ENCODE data around the gene PPM1F. TPM values are rescaled to one million over a fixed set of nuclear protein-coding genes. Genes with fewer than 3 reads are reported as not detected.

The PPM1F gene
- total and polyA plus RNA-seq, 10 of the 15 experiments (the other 5 are each of a cell fraction or from before 2014, with no cell fraction given) = 0.55 to 26.3 (median 9.7) TPM

- RAD21 ChIA-PET (ENCODE audit: unreplicated experiment) = no interaction called here
- no TSS peak for BruUV-seq (replicated peaks)
- CTCF ChIA-PET = no interaction called here
- H2AFZ ChIP-seq (ENCODE audit: control insufficient read depth, low read depth, low read length) = no peak overlapping the region
- no peak overlapping the region for H3K4me2 ChIP-seq (ENCODE audit: control insufficient read depth, insufficient read depth)
- DNase-seq (ENCODE audit: low read depth, low spot score) (no peak), FAIRE-seq (no peak), ATAC-seq (no peak)
- H3K9me3 ChIP-seq (replicated peaks; ENCODE audit: control insufficient read depth, insufficient read depth, low read length) = no peaks in the 10 kb centered on the region
- H3K27ac ChIP-seq (ENCODE audit: control insufficient read depth, insufficient read depth) = no peak overlapping the region
- WGBS (ENCODE audit: insufficient coverage, insufficient replicate concordance, low lambda C conversion rate, missing lambda C conversion rate) = 87% methylated on average over 18 of the region's 21 CpGs
- H3K4me1 ChIP-seq (ENCODE audit: control insufficient read depth, insufficient read depth, low read length) = no peaks in the 10 kb centered on the region
- SMC1A ChIA-PET (ENCODE audit: uncharacterized antibody, unreplicated experiment) = no interaction called here
- in situ Hi-C loops (cut with MboI) = no loop called here
- no peak overlapping the region for H3K9ac ChIP-seq (ENCODE audit: control insufficient read depth, insufficient read depth, low read length)
- POLR2A ChIA-PET = no interaction called here
- no peaks in the 10 kb centered on the region for H3K27me3 ChIP-seq (replicated peaks in 1 of 2; ENCODE audit: control insufficient read depth in 2 of 2, insufficient read depth in 2 of 2, low read length in 1 of 2)
- intact Hi-C loops (cut with micrococcal nuclease; ENCODE audit: unreplicated experiment) = no loop called here
- no peaks in the 10 kb centered on the region for H4K20me1 ChIP-seq (ENCODE audit: control insufficient read depth, insufficient read depth)
- H3K79me2 ChIP-seq (ENCODE audit: control insufficient read depth, insufficient read depth, low read length) = no peaks in the 10 kb centered on the region
- no peaks in the 10 kb centered on the region for H3K36me3 ChIP-seq (ENCODE audit: control insufficient read depth in 2 of 2, insufficient read depth in 2 of 2, low read length in 1 of 2)
- no peak overlapping the region for H3K4me3 ChIP-seq
- TF ChIP-seq KAT2A (conservative IDR thresholded peaks at IDR 0.05; ENCODE audit: control insufficient read depth, low read depth, low read length) = no peak
- no peak for TF ChIP-seq EGR1 (IDR thresholded peaks at IDR 0.05; ENCODE audit: borderline replicate concordance in 1 of 2, low read depth in 2 of 2, low read length in 2 of 2)
- no peak for TF ChIP-seq TCF3 (IDR thresholded peaks at IDR 0.05; ENCODE audit: borderline replicate concordance, insufficient read depth, low read depth, low read length)
- TF ChIP-seq ZNF592 (IDR thresholded peaks at IDR 0.05) = no peak
- TF ChIP-seq ZBTB11 (CRISPR knock-in tag; IDR thresholded peaks at IDR 0.05) = no peak
- no peak for TF ChIP-seq RB1 (IDR thresholded peaks at IDR 0.05; ENCODE audit: borderline replicate concordance)
- no peak for TF ChIP-seq ZNF687 (IDR thresholded peaks at IDR 0.05)
- TF ChIP-seq, protein P1, sequence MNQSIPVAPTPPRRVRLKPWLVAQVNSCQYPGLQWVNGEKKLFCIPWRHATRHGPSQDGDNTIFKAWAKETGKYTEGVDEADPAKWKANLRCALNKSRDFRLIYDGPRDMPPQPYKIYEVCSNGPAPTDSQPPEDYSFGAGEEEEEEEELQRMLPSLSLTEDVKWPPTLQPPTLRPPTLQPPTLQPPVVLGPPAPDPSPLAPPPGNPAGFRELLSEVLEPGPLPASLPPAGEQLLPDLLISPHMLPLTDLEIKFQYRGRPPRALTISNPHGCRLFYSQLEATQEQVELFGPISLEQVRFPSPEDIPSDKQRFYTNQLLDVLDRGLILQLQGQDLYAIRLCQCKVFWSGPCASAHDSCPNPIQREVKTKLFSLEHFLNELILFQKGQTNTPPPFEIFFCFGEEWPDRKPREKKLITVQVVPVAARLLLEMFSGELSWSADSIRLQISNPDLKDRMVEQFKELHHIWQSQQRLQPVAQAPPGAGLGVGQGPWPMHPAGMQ (IDR thresholded peaks at IDR 0.05; ENCODE audit: borderline replicate concordance) = no peak
- TF ChIP-seq EZH2 (IDR thresholded peaks at IDR 0.05; ENCODE audit: borderline replicate concordance, control insufficient read depth, low read depth, low read length) = no peak
- TF ChIP-seq BACH1 (IDR thresholded peaks at IDR 0.05; ENCODE audit: borderline replicate concordance) = no peak
These were observed 29.5 kb downstream of the PPM1F start for GRCh38 chr22:21923163-21923561.

Data from GM12878 (cell line).